ENCODE data around the gene SPTLC3. TPM values are rescaled to one million over a fixed set of nuclear protein-coding genes. Genes with fewer than 3 reads are reported as not detected.

SPTLC3 gene
- total RNA-seq, 1 donor from 2014 or later, result 18.7 TPM

DNA sequence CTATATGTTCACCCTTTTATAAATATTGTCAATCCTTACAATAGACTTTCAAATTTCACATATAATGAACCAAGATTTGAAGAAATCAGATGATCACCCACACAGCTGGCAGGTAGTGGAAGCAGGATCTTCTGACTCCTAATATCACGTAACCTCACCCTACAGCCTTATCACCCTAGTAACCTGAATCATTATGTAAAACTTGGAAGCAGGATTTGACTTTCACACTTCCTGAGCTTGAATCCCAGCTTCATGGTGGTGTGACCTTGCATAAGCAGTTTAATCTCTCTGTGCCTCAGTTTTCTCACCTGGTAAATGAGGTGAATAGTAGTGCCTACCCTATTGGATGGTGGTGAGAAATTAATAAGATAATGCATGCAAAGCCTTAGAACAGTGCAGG, 16.4 kb downstream of the SPTLC3 start:
- TF ChIP-seq, protein P1, sequence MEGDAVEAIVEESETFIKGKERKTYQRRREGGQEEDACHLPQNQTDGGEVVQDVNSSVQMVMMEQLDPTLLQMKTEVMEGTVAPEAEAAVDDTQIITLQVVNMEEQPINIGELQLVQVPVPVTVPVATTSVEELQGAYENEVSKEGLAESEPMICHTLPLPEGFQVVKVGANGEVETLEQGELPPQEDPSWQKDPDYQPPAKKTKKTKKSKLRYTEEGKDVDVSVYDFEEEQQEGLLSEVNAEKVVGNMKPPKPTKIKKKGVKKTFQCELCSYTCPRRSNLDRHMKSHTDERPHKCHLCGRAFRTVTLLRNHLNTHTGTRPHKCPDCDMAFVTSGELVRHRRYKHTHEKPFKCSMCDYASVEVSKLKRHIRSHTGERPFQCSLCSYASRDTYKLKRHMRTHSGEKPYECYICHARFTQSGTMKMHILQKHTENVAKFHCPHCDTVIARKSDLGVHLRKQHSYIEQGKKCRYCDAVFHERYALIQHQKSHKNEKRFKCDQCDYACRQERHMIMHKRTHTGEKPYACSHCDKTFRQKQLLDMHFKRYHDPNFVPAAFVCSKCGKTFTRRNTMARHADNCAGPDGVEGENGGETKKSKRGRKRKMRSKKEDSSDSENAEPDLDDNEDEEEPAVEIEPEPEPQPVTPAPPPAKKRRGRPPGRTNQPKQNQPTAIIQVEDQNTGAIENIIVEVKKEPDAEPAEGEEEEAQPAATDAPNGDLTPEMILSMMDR (IDR thresholded peaks at IDR 0.05), result no peak
- no peaks in the 10 kb centered on the region for H3K36me3 ChIP-seq
- no peaks in the 10 kb centered on the region for H3K4me1 ChIP-seq
- no peak overlapping the region for H3K4me3 ChIP-seq
- ATAC-seq (no peak), DNase-seq (no peak)
- H3K27ac ChIP-seq, result no peak overlapping the region
- H3K9me3 ChIP-seq, result peaks cover 13% of the 10 kb centered on the region
- no peaks in the 10 kb centered on the region for H3K27me3 ChIP-seq (ENCODE audit: low read depth)
- intact Hi-C loops (cut with DNase I), result no loop called here

DNA sequence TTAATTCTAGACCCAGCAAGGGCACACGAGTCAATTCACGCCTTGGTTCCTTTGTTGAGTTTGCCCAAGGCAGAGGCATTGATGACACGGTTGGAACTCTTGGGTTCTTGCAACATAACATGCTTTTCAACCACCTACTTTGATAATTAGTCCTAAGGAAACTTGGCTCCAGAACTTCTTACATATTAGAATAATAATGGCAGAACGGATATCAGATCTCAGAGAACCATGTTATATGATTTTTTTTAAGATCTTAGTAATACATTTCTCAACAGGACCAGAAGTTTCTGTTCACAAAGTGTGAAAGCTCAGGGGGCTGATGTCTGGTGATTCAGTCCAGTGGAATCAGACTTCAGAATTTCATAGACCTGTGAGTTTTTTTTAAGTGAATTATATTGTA, 19.2 kb downstream of the SPTLC3 start:
- H3K4me3 ChIP-seq, result no peak overlapping the region
- intact Hi-C loops (cut with DNase I), result no loop called here
- no peaks in the 10 kb centered on the region for H3K36me3 ChIP-seq
- H3K27ac ChIP-seq, result no peak overlapping the region
- no peaks in the 10 kb centered on the region for H3K27me3 ChIP-seq (ENCODE audit: low read depth)
- DNase-seq (no peak), ATAC-seq (no peak)
- H3K9me3 ChIP-seq, result no peaks in the 10 kb centered on the region
- TF ChIP-seq, protein P1 (IDR thresholded peaks at IDR 0.05), result no peak
- no peaks in the 10 kb centered on the region for H3K4me1 ChIP-seq

DNA sequence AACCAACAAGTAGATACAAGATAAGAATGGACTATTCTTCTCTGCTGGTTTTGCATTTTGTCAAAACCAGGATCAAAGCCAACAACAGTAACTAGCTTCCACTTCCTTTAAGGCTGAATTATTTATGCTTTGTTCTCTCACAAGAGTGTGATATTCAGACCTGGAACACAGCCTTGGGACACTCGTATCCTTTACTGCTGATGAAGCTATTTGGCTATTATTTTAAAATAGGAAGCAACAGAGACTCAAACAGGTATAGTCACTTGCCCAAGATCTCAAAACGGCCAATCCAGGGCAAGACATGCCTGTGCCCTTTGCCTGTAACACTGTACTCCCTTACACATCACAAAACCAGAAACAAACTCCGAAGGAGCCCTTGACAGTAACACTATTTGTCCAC, 19.9 kb downstream of the SPTLC3 start:
- no peak for DNase-seq
- Histone ChIP-seq H3K27me3 (ENCODE audit: low read depth) (no peaks in the 10 kb centered on the region), H3K9me3 (no peaks in the 10 kb centered on the region), H3K4me1 (no peaks in the 10 kb centered on the region), H3K4me3 (no peak overlapping the region), H3K27ac (no peak overlapping the region), H3K36me3 (no peaks in the 10 kb centered on the region)
- intact Hi-C loops (cut with DNase I), result no loop called here
- ATAC-seq, result no peak
- TF ChIP-seq, protein P1 (IDR thresholded peaks at IDR 0.05), result no peak

DNA sequence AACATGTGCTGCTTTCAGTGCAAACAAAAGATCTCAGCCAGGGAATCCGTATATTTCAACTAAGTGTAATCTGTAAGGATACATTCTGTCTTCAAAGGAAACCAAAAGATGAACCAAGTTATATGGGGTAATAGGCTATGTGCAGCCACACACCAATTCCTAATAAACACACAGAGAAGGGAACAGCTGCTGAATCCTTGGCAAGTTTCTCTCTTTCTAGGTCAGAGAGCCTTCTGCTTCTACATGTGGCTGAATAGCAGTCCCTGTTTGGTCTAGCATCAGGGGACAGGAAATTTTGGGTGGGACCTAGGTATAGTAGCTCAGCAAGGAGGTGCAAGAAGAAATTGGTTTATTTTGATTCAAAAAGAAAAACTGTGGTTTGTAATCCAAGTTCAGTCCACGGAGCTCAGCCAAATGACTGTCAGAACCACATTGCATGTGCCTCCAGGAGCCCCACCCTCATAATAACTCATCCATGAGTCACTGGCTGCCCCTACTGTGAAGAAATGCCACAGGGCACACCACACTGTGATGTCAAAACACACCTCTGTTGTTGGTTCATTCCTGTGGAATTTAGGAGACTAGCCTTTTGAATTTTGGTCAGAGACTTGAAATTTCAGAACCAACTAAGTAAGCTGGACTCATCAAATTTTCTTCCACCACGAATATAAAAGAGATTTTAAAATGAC, 21.1 kb downstream of the SPTLC3 start:
- DNase-seq, result no peak
- no peak overlapping the region for H3K4me3 ChIP-seq
- intact Hi-C loops (cut with DNase I), result no loop called here
- ATAC-seq, result peak; percentile 46 to 49
- no peaks in the 10 kb centered on the region for H3K9me3 ChIP-seq
- H3K36me3 ChIP-seq, result no peaks in the 10 kb centered on the region
- no peaks in the 10 kb centered on the region for H3K27me3 ChIP-seq (ENCODE audit: low read depth)
- no peak overlapping the region for H3K27ac ChIP-seq
- TF ChIP-seq, protein P1 (IDR thresholded peaks at IDR 0.05), result no peak
- H3K4me1 ChIP-seq, result no peaks in the 10 kb centered on the region

DNA sequence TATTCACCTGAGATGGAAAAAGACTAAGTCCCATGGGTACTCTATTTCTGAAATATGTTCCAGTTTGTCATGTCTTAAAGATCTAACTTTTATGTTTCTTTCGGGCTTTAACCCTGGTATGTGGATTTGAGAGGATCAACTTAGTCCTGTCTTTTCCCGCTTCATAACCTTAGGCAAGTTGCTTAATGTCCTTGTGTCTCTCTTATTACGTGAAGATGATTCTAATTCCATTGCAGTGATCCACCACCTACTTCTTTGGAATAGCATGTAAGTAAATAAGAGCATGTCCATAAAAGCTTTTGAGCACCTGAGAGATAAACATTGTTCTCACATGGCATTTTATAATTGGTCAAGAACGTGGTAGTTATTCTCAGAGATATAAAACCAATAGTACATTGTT, 23.0 kb downstream of the SPTLC3 start:
- no peaks in the 10 kb centered on the region for H3K9me3 ChIP-seq
- no peak overlapping the region for H3K27ac ChIP-seq
- no peaks in the 10 kb centered on the region for H3K4me1 ChIP-seq
- H3K27me3 ChIP-seq (ENCODE audit: low read depth), result no peaks in the 10 kb centered on the region
- no peaks in the 10 kb centered on the region for H3K36me3 ChIP-seq
- intact Hi-C loops (cut with DNase I), result no loop called here
- H3K4me3 ChIP-seq, result no peak overlapping the region
- TF ChIP-seq, protein P1 (IDR thresholded peaks at IDR 0.05), result no peak
- no peak for ATAC-seq
- DNase-seq, result no peak

Measured in lower lobe of right lung (tissue), 2 donors.